ENCODE data around the gene PTPRG. TPM values are rescaled to one million over a fixed set of nuclear protein-coding genes. Genes with fewer than 3 reads are reported as not detected.

Gene PTPRG
- total RNA-seq, 1 experiment from 2014 or later: 0.74 TPM

GRCh38 chr3:62073038-62073437 is 511.7 kb downstream of the PTPRG start:
- H3K27me3 ChIP-seq (ENCODE audit: control insufficient read depth, insufficient read depth, low read length): no peaks in the 10 kb centered on the region
- H3K9me3 ChIP-seq (ENCODE audit: control insufficient read depth, insufficient read depth, low read depth, low read length): no peaks in the 10 kb centered on the region
- no peaks in the 10 kb centered on the region for H3K4me1 ChIP-seq (ENCODE audit: control insufficient read depth, insufficient read depth, low read length)
- no TSS peak for BruUV-seq (replicated peaks)
- no peaks in the 10 kb centered on the region for H3K36me3 ChIP-seq (ENCODE audit: control insufficient read depth, insufficient read depth, low read length)
- intact Hi-C loops (cut with micrococcal nuclease; ENCODE audit: unreplicated experiment) (no loop called here), in situ Hi-C loops (cut with HindIII; ENCODE audit: low pct_unique_long_range_greater_than_20kb, low sequenced_read_pairs) (no loop called here)
- POLR2A ChIA-PET: no interaction called here
- TF ChIP-seq REST (IDR thresholded peaks at IDR 0.05; ENCODE audit: insufficient read depth in 1 of 2, low read depth in 2 of 2, low read length in 1 of 2): no peak
- TF ChIP-seq CTCF (IDR thresholded peaks at IDR 0.05): no peak
- TF ChIP-seq TCF7L2 (IDR thresholded peaks at IDR 0.05; ENCODE audit: low read depth, low read length): no peak
- no peak for TF ChIP-seq SIN3A (IDR thresholded peaks at IDR 0.05; ENCODE audit: borderline replicate concordance, insufficient read depth, low read depth, low read length)
- TF ChIP-seq POLR2AphosphoS5 (IDR thresholded peaks at IDR 0.05; ENCODE audit: low read depth, low read length): no peak
- DNase-seq (ENCODE audit: low read depth, low spot score) (no peak), ATAC-seq (no peak)
- no peak overlapping the region for H3K27ac ChIP-seq (ENCODE audit: low read length)
- H3K4me3 ChIP-seq (ENCODE audit: low read depth in 2 of 2, low read length in 2 of 2): no peak overlapping the region
- CTCF ChIA-PET: no interaction called here

GRCh38 chr3:62084558-62084957 is 523.2 kb downstream of the PTPRG start:
- no peak for DNase-seq (ENCODE audit: low read depth, low spot score)
- Histone ChIP-seq H3K27me3 (ENCODE audit: control insufficient read depth, insufficient read depth, low read length) (no peaks in the 10 kb centered on the region), H3K36me3 (ENCODE audit: control insufficient read depth, insufficient read depth, low read length) (no peaks in the 10 kb centered on the region), H3K9me3 (ENCODE audit: control insufficient read depth, insufficient read depth, low read depth, low read length) (no peaks in the 10 kb centered on the region), H3K27ac (ENCODE audit: low read length) (no peak overlapping the region), H3K4me3 (ENCODE audit: low read depth in 2 of 2, low read length in 2 of 2) (no peak overlapping the region), H3K4me1 (ENCODE audit: control insufficient read depth, insufficient read depth, low read length) (no peaks in the 10 kb centered on the region)
- no peak for ATAC-seq
- POLR2A ChIA-PET: no interaction called here
- intact Hi-C loops (cut with micrococcal nuclease; ENCODE audit: unreplicated experiment): no loop called here
- no peak for TF ChIP-seq CTCF (IDR thresholded peaks at IDR 0.05)
- no peak for TF ChIP-seq REST (IDR thresholded peaks at IDR 0.05; ENCODE audit: insufficient read depth in 1 of 2, low read depth in 2 of 2, low read length in 1 of 2)
- TF ChIP-seq TCF7L2 (IDR thresholded peaks at IDR 0.05; ENCODE audit: low read depth, low read length): no peak
- TF ChIP-seq SIN3A (IDR thresholded peaks at IDR 0.05; ENCODE audit: borderline replicate concordance, insufficient read depth, low read depth, low read length): no peak
- no peak for TF ChIP-seq POLR2AphosphoS5 (IDR thresholded peaks at IDR 0.05; ENCODE audit: low read depth, low read length)
- in situ Hi-C loops (cut with HindIII; ENCODE audit: low pct_unique_long_range_greater_than_20kb, low sequenced_read_pairs): no loop called here
- no TSS peak for BruUV-seq (replicated peaks)
- CTCF ChIA-PET: no interaction called here

All from Panc1 (cell line).